HCT116 (cell line): ENCODE measurements around the gene SIX3.

Experiments
- CBX3 ChIP-seq: IDR thresholded peaks from 2 replicates; pipeline ENCODE4 v1.6.1; 2012; ENCODE audit warnings: low read depth
- CEBPB ChIP-seq: IDR thresholded peaks from 2 replicates; pipeline ENCODE4 v1.6.1; 2012; ENCODE audit warnings: low read depth
- EGR1 ChIP-seq: IDR thresholded peaks from 2 replicates; pipeline ENCODE4 v1.6.1; 2012; ENCODE audit warnings: low read depth
- ELF1 ChIP-seq: IDR thresholded peaks from 2 replicates; pipeline ENCODE4 v1.6.1; 2012; ENCODE audit warnings: low read depth, borderline replicate concordance
- EZH2phosphoT487 ChIP-seq: fragments of 200-600 bp; IDR thresholded peaks from 2 replicates; pipeline ENCODE4 v1.6.1; 2018; ENCODE audit warnings: antibody characterized with exemption, borderline replicate concordance
- FOSL1 ChIP-seq: IDR thresholded peaks from 2 replicates; pipeline ENCODE4 v1.6.1; 2012; ENCODE audit warnings: low read depth
- MAX ChIP-seq: IDR thresholded peaks from 2 replicates; pipeline ENCODE4 v1.6.1; 2012
- POLR2A ChIP-seq: IDR thresholded peaks from 2 replicates; pipeline ENCODE4 v1.7.0; 2011; ENCODE audit warnings: borderline replicate concordance; ENCODE audit not compliant: insufficient read depth, insufficient read length; ENCODE audit errors: extremely low read depth
- POLR2AphosphoS5 ChIP-seq: IDR thresholded peaks from 2 replicates; pipeline ENCODE4 v1.6.1; 2011; ENCODE audit warnings: mild to moderate bottlenecking, low read depth, low read length, moderate library complexity
- REST ChIP-seq: IDR thresholded peaks from 2 replicates; pipeline ENCODE4 v1.6.1; 2012; ENCODE audit warnings: low read depth
- SP1 ChIP-seq: IDR thresholded peaks from 2 replicates; pipeline ENCODE4 v1.6.1; 2012; ENCODE audit warnings: low read depth
- YY1 ChIP-seq: IDR thresholded peaks from 2 replicates; pipeline ENCODE4 v1.6.1; 2011; ENCODE audit warnings: low read length, low read depth, moderate library complexity, mild to moderate bottlenecking; ENCODE audit not compliant: insufficient replicate concordance; ENCODE audit errors: extremely low read depth
- ZNF274 ChIP-seq: fragments of 200-500 bp; sonication (Bioruptor generic); IDR thresholded peaks from 2 replicates; pipeline ENCODE4 v1.6.1; 2014; ENCODE audit warnings: mild to moderate bottlenecking, low read depth, low read length, inconsistent platforms
- TF ChIP-seq, protein P1 (sequence below), 3 experiments: fragments of 200-600 bp in 1 of 3; sonication (generic) in 1 of 3; IDR thresholded peaks in 2 of 3; conservative IDR thresholded peaks in 1 of 3; 2 replicates each; pipeline ENCODE4 v1.5.1; 2012 to 2017; ENCODE audit warnings: low read depth in 2 of 3, low read length in 2 of 3, antibody characterized with exemption in 1 of 3, borderline replicate concordance in 1 of 3, control low read depth in 1 of 3, mild to moderate bottlenecking in 1 of 3, mixed read lengths in 1 of 3, mixed run types in 1 of 3, moderate library complexity in 1 of 3; ENCODE audit not compliant: insufficient read depth in 1 of 3

DNA sequence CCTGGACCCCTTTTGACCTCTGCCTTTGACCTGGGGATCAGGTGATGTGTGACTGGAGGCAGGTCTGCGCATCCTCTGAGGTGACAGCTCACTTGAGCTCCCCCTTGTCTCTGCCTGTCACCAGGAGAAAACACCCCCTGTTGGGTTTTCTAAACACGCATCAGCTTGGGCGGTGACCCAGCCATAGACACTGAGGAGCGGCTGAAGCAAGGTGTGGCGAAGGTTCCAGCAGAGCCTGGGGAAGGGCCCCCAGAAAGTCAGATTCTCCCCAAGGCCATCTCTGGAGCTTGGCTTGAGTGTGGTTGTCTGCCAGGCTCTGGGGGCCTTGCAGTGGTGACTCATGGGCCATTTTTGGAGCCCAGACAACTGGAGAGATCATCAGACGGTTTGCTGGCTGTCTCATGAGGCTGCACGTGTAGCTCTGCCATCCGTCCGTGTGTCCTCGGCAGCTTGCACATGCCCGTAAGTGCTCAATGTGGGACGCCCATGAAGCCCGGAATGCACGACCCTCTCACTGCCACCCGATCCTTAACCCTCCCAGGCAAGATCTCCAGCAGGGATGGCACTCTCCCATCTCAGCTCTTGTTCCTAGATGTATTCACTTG lies 29.4 kb downstream of the SIX3 start:
- TF ChIP-seq ZNF274 (no peak), CEBPB (no peak), POLR2AphosphoS5 (no peak), MAX (no peak), ELF1 (no peak), SP1 (no peak), YY1 (no peak), POLR2A (no peak), EZH2phosphoT487 (no peak), REST (no peak), CBX3 (no peak), EGR1 (no peak), FOSL1 (no peak)
- TF ChIP-seq, protein P1, sequence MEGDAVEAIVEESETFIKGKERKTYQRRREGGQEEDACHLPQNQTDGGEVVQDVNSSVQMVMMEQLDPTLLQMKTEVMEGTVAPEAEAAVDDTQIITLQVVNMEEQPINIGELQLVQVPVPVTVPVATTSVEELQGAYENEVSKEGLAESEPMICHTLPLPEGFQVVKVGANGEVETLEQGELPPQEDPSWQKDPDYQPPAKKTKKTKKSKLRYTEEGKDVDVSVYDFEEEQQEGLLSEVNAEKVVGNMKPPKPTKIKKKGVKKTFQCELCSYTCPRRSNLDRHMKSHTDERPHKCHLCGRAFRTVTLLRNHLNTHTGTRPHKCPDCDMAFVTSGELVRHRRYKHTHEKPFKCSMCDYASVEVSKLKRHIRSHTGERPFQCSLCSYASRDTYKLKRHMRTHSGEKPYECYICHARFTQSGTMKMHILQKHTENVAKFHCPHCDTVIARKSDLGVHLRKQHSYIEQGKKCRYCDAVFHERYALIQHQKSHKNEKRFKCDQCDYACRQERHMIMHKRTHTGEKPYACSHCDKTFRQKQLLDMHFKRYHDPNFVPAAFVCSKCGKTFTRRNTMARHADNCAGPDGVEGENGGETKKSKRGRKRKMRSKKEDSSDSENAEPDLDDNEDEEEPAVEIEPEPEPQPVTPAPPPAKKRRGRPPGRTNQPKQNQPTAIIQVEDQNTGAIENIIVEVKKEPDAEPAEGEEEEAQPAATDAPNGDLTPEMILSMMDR (IDR thresholded peaks at IDR 0.05 in 2 of 3, conservative IDR thresholded peaks at IDR 0.05 in 1 of 3; ENCODE audit: borderline replicate concordance in 1 of 3, insufficient read depth in 1 of 3, low read depth in 2 of 3, low read length in 2 of 3) = no peak
